Cerebellar cortex (tissue), 1 donor: ENCODE results near the gene AXDND1.
"Not testable (repeated sequence)": the region's sequence is repeated elsewhere in the genome, so short reads cannot be mapped to it uniquely, and the experiment has no call there.

Experiments used
- DNase-seq: peaks from one replicate; pipeline ENCODE4 v3.0.0-alpha.2; 2015; ENCODE audit warnings: low spot score

The AXDND1 gene

DNA sequence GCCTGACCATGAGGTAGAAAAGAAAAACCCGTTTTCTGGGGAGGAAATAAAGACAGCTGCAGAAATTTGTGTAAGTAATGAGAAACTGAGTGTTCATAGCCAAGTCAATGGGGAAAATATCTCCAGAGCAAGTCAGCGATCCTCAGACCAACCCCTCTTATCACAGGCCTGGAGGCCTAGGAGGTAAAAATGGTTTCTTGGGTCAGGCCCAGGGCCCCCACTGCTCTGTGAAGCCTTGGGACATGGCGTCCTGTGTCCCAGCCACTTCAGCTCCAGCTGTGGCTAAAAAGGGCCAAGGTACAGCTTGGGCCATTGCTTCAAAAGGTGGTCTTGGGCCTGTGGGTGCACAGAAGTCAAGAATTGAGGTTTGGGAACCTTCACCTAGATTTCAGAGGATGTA, 108.9 kb downstream of the AXDND1 start:
- no peak for DNase-seq

DNA sequence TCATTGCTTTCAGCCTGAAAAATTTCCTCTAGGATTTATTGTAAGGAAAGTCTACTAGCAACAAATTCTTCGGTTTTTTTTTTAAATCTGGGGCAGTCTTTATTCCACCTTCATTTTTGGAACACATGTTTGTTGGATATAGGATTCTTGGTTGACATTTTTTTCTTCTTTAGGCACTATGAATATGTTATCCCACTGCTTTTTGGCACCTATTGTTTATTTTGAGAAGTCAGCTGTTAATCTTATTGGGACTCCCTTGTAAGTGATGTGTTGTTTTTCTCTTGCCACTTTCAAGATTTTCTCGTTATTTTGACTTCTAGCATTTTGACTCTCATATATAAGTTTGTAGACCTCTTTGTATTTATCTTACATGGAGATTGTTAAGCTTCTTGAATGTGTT, 110.7 kb downstream of the AXDND1 start:
- no peak for DNase-seq

DNA sequence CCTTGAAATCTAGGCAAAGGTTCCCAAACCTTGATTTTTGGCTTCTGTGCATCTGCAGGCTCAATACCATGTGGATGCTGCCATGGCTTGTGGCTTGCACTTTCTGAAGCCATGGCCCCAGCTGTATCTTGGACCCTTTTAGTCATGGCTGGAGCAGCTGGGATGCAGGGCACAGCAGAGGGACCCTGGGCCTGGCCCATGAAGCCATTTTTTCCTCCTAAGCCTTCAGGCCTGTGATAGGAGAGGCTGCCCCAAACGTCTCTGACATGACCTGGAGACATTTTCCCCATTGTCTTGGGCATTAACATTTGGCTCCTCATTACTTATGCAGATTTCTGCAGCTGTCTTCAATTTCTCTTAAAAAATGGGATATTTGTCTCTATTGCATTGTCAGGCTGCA, 112.6 kb downstream of the AXDND1 start:
- DNase-seq: no peak

DNA sequence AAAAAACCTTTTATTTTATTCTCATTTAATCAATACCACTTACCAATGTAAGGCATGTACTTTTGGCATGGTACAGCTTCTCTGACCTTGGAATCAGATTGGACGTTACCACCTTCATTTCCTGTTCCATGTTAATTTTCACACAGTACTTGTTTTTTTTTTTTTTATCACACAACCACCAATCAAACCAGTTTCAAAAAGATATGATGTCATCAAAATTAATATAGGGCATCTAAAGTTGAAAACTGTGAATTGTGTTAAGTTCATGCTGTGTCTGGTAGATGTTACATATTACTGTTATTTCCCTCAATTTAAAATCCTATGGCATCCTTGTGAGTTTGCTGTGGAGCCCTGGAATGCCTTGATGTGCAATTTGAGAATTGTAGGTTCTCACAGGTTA, 124.8 kb downstream of the AXDND1 start:
- no peak for DNase-seq

DNA sequence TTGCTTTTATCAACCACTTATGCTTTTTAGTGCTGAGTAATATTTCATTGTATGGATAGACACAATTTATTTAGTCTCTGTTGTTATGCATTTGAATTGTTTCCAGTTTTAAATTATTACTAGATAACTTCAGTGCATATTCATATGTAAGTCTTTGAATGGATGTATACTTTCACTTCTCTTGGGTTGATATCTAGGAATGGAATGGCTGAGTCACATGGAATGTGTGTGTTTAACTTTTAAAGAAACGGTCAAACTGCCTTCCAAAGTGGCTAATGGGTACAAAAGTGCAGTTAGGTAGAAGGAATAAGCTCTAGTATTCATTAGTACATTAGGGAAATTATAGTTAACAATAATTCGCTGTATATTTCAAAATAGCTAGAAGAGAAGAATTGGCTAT, 127.6 kb downstream of the AXDND1 start:
- DNase-seq: no peak

DNA sequence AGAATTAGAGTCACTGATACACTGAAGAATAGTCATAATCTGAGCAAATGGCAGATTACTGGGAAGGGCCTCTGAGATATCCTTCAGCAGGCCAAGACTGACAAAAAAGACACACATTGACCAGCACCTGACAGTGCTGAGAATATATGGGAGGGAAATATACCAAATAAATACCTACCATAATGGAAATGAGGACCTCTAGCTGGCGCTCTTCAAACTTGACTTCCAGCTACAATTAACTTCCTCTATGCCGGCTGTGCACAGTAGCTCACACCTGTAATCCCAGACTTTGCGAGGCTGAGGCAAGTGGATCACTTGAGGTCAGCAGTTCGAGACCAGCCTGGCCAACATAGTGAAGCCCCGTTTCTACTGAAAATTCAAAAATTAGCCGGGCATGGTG, 140.4 kb downstream of the AXDND1 start:
- DNase-seq: no peak

DNA sequence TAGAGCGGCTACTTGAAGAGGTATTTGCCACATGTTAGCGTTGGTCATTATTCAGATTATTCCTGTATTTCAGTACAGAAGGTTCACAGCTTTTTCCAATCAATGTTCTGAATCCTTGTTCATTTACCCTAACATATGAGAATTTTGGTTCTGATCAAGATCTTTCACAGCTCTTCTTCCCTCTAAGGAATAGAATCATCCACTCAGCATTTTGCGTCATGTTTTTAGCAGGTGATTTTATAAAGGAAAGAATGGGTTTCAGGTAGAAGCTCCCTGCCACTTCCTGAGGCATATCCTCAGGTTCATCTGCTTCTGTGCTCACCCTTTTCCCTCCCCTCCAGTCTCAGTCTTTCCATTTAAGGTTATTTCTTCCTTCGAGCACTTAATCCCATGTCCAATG, 143.6 kb downstream of the AXDND1 start:
- DNase-seq: no peak

DNA sequence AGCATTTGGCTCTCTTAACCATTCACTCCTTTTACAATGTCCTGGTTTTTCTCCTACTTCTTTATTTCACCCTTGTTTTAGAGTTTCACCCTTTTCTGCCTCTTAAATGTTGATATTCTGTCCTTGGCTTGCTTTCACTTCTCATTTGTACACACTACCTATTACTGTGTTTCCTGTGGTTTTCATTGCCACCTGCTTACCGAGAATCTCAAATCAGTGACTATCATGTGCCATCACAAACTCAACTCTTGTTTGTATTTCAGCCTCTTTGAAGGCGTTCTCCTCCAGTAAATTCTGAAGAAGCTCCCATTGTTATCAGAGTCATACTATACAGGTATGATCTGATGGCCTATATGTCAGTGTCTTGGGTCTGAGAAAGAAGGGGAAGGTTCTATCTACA, 144.3 kb downstream of the AXDND1 start:
- DNase-seq: no peak

DNA sequence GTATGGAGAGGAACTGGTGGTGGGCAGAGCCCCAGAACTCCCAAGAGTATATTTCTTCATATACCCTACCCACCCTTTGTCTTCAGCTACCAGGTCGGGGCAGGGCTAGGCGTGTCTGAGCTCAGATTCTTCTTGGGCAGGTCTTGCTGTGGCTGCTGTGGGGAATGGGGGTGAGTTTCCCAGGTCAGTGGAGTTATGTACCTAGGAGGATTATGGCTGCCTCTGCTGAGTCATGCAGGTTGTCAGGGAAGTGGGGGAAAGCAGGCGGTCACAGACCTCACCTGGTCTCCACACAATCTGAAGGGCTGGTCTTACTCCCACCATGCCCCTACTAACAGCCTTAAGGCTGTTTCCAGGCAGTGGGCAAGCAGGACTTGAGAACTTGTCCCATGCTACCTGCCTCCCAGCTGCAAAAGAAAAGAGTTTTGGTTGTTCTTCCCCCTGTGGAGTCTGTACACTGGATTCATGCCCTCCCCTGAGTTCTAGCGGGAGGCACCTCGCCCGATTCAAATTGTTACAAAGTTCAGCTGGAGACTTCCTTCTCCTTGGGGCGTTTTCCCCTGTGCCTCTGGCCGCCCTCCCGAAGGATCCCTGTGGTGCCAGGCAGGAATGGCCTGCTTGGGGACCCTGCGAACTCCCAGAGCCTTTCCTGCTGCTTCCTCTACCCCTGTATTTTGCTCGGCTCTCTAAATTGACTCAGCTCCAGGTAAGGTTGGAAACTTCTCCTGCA, 151.4 kb downstream of the AXDND1 start:
- DNase-seq: no peak

DNA sequence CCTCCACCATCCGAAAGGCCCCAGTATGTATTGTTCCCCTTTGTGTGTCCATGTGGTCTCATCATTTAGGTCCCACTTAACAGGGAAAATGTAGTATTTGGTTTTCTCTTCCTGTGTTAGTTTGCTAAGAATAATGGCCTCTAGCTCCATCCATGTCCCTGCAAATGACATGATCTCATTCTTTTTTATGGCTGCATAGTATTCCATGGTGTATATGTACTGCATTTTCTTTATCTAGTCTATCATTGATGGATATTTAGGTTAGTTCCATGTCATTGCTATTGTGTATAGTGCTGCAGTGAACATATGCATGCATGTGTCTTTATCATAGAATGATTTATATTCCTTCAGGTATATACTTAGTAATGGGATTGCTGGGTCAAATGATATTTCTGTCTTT, 152.8 kb downstream of the AXDND1 start:
- not testable (repeated sequence) for DNase-seq

DNA sequence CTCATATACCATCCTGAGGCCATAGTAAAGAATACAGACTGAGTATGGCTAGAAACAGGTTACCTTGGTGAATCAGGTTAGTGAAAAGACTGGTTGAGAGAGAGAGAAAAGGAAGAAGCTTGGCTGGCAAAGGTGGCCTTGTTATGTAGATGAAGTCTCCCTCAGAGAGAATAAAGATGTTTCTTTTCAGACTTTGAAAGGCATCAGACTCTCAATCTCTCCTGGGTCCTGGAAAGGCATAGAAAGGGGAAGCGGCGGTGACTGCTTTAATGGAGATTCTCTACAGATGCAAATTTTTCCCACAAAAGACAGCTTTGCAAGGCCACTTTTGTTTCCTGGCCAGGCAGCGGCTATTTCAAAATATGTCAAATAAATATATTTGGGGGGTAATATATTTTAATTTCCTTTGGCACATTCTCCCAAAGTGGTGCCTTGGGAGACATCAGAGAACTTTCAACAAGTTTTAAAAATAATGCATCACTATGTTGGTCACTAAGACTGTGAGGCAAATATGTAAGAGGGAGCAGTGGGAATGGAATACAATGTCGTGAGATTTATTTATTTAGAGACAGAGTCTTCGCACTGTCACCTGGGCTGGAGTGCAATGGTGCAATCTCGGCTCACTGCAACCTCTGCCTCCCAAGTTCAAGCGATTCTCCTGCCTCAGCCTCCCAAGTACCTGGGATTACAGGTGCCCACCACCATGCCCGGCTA, 163.9 kb downstream of the AXDND1 start:
- DNase-seq: no peak

DNA sequence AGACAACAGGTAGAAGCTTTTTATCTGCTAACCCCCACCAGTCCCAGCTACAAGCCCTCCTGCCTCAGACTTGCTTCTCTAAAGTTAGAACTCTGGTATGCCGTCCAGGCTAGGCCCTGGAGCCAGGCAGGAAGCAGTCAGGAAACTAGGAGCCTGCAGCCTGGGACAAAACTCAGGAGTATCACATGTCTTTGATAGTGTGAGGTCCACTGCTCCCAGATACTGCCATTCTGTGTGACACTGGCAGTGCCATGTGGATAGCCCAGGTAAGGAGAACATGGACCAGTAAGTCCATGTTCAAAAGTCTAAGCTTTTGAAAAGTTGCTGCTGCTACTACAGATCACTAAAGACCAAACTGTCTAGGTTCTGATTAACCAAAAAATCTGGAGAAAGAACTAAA, 164.6 kb downstream of the AXDND1 start:
- DNase-seq: no peak

DNA sequence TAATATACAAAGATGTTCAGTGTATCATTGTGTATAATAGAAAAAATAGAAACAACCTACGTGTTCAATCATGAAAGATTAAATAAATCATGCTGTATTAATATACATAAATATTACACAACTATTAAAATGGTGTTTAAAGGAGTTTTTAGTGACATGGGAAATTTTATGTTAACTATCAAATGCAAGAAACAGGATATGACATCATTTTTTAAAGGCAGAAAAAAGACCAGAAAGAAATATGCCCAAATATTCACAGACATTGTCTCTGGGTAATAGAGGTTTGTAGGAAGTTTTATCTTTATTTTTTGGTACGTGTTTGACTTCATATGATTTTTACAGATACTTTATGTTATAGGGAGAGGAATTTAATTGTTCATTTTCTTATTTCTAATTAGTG, 176.0 kb downstream of the AXDND1 start:
- no peak for DNase-seq

DNA sequence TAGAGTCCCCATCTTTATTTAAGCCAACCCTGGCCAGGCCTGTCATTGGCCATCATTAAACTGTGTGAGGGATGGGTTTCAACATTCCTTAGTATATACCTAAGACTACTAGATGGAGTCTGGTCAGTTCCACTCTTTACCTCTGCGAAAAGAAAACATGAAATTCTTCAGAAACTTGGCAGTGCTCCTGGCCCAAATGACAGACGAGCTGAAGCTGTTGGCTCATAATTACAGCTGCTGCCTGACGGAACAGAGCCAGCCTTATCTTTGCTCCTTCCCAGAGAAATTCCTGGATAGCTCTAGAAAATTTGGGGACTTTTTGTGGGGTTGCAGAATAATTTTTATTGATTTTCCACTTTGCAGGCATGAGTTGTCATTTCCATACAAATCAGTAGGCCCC, 179.6 kb downstream of the AXDND1 start:
- DNase-seq: no peak

DNA sequence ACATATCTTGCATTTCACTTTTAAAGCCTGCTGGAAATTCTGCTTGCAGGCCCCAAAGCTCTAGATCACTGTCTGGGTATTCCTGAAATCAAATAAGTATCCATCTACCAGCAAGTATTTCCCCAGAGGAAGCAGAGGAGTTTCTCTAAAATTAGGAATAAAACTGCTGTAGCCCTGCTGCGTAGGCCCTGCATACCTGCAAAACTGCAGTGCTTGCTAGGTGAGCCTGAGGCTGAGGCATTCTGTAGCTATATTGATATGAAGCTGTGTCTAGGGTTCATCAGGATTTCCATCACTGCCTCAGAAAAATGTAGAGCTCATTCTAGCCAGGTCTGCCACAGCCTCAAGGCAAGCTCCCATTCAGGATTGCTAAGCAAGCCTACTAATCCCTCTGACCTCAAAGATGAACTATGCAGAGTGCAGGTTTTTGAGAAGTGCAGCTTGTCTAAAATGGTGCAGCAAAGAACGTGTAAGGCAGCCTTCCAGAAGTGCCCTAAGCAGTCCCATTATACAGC, 181.3 kb downstream of the AXDND1 start:
- DNase-seq: no peak

DNA sequence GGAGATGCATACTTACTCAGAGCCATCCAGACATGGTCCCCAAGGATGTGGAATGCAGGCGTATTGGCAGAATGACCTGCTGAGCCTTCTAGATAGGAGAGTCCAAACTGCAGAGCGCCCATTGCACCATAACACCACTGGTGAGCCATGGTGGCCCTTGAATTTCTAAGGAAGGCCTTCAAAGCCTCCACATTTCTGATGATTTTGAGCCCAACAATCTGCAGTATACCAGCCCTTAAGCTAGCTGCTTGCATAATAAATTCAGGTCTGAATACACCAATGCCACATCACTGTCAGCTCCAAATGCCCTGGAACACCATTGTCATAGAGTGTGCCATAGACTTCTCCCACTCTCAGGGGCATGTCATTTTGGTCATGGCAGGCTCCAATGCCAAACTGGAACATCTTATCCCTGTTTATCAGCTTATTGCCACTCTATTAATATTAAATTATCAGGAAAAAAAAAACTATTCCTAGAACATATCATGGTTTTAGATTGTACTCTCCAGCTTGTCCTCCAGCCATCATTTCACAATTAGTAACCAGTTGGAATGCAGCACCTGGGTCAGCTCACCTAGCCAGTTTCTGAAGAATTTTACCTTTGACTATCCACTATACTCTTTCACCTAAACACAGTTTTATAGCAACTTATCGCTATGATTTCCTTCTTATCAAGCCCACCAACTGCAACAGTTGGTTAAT, 183.0 kb downstream of the AXDND1 start:
- DNase-seq: no peak

DNA sequence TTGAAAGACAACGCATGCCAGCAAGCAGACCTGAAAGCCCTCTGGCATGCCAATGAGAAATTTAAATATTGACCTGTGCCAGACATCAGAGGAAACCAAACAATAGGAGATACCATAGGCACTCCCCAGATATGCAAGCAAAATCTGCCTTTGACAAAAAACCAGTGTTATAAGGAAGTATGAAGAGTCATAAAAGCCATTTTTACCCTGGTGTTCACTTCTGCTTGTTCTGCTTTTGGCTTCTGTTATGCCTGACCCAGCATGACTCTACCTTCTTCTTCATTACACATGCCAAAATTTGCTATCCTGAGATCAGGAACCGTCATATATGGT, 183.6 kb downstream of the AXDND1 start:
- DNase-seq: no peak

DNA sequence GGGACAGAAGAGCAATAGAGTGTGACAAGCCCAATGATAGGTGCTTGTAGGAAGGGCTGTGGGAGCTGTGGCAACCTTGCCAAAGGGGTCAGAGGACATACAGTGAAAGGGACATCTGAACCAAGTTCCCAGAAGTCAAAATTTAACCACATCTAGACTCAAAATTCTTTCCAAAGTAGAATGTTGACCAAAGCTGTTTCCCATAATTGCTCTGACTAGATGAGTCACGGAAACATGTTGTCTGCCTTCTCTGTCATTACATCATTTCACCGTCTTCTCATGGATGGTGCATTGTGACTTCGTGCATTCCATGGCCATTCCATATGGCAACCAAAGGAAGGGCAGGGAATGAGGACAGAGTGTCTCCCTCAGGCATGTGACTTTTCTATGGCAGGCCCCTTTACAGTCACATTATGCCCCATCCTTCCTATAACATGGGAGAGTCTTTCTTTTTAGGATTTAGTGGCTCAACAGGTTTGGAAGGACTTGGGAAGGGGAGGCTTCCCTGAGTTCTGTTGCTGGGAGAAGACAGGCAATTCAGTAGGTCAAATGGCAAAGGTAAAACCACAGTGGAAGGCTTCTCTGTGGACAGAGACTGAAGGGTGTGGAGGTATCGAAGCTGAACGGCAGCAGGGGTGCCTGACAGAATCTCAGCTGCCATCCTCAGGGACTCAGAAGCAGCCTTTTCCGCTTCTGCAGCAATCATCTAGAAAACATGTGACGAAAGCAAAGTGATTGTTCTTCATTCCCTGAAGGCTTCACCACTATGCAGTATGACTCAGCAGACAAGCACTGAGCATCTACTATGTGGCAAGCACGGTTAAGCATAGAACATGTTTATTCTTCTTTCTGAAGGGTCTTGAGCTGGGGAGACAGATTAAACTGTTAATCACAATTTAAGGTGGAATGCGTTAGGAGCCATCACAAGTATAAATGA, 185.2 kb downstream of the AXDND1 start:
- no peak for DNase-seq

DNA sequence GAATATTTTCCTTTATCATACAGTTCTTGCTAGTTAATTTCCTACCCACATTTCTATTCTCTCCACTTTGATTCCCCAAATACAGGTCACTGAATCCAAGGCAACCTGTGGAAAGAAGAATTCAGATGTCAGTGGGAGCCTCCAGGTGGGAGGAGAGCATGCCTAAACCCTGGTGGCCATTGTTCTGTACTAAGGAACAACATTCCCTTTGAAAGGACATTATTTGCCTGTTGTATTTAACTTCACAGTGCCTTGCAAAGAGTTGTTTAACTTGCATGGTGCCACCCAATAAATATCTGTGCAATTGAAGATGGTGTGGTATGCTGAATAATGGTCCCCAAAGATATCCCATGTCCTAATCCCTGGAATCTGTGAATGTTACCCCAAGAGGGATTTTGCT, 188.7 kb downstream of the AXDND1 start:
- no peak for DNase-seq

DNA sequence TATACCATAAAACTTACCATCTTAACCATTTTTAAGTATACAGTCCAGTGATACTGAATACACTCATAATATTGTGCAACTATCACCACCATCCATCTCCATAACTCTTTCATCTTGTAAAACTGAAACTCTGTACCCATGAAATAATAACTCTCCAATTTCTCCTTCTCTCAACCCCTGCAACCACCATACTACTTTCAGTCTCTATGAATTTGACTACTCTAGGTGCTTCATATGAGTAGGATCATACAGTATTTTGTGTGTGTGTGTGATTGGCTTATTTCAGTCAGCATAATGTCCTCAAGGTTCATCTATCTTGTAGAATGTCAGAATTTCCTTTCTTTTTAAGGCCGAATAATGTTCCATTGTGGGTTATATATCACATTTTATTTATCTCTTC, 192.3 kb downstream of the AXDND1 start:
- DNase-seq: no peak

DNA sequence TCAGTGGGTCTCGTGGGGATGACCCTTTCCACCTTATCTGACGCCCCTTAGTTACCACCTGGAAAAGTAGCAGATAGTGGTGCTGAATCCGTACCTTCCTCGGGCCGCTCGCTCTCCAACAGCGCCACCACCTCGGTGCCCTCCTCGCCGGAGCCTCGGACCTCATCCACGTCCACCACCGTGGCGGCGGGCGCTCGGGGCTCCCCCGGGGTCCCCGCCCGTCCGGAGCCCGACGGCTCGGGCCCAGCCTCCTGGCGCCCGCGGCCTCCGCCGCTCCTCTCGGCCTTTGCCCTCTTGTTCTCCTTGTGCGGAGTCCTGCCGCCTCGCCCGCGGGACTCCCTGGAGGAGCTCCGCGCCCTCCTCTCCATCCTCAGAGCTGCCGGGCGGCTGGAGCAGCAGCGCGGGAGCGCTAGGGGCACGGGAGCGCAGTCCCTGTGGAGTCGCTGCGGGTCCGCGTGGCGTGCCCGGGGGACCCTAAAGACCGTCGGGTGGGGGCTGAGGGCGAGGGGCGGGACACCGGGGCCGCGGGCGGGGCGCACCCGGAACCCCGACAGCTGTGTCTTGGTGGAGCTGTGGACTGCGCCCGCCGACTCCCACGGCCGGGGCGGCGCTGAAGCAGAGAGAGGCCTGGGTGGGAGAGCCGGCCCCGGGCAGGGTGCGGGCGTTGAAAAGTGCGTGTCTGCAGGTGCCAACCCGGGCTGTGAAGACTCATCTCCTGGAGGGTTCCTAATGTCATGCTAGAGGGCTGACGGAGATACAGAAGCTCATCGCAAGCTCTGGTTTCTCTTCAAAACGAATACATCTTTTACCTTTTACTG, 209.9 kb downstream of the AXDND1 start, which contains the start of gene NPHS2:
TSS of gene NPHS2 (minus strand) at position 452 of the 818 bp plus-strand sequence. CDS start at position 368, 84 bp downstream.
- DNase-seq: no peak
